ENCODE data around the gene SRSF3.

DNA sequence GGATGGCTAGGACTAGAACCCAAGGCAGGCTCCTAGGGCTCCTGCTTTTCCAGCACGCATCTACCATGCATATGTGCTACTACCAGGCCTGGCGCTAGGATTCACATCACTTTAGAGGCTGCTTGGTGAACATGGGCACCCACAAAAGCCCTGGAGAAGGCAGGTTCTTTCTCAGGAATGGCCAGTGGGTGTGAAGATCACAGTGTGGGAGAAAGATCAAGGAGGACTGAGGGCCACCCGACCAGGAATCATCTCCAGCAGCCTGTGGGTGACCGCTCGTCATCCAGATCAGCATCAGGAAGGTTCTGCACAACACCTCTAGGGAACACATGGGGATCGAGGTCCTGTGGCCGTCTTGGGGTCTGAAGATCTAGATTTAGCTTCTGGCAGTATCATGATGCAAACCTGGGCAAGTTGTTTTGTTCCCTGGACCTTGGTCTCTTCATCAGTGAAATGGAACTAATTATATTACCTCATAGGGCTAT, 27.3 kb downstream of the SRSF3 start:
- TF ChIP-seq, protein P1, sequence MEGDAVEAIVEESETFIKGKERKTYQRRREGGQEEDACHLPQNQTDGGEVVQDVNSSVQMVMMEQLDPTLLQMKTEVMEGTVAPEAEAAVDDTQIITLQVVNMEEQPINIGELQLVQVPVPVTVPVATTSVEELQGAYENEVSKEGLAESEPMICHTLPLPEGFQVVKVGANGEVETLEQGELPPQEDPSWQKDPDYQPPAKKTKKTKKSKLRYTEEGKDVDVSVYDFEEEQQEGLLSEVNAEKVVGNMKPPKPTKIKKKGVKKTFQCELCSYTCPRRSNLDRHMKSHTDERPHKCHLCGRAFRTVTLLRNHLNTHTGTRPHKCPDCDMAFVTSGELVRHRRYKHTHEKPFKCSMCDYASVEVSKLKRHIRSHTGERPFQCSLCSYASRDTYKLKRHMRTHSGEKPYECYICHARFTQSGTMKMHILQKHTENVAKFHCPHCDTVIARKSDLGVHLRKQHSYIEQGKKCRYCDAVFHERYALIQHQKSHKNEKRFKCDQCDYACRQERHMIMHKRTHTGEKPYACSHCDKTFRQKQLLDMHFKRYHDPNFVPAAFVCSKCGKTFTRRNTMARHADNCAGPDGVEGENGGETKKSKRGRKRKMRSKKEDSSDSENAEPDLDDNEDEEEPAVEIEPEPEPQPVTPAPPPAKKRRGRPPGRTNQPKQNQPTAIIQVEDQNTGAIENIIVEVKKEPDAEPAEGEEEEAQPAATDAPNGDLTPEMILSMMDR (IDR thresholded peaks at IDR 0.05): no peak
- TF ChIP-seq POLR2A (IDR thresholded peaks at IDR 0.05): no peak

Measured in lower leg skin (tissue), 3 donors.